HepG2 (cell line): ENCODE measurements around the gene CNIH3. TPM values are rescaled to one million over a fixed set of nuclear protein-coding genes. Genes with fewer than 3 reads are reported as not detected.

Source experiments
- ATAC-seq: fragments of 200-7000 bp; cut with Tn5 transposase; 3 replicates; pipeline ENCODE4 v1.9.1; 2020; ENCODE audit warnings: mild to moderate bottlenecking, moderate library complexity
- BruUV-seq: library from RNA; stranded (reverse); fragments of 400-500 nt; replicated peaks from 2 replicates; lab custom pipeline; 2021; lab: Mats Ljungman, UMichigan
- CTCF ChIA-PET: fragments of 300-600 bp; formaldehyde crosslinking; extraction: SDS; loops from one replicate; lab custom pipeline; 2021; ENCODE audit warnings: low total read pairs, inconsistent platforms, low intra/inter-chr PET ratio; lab: Yijun Ruan, JAX
- POLR2A ChIA-PET: fragments of 350-600 bp; sonication (Branson Sonifier 250); formaldehyde crosslinking; loops from one replicate; lab custom pipeline; 2020; ENCODE audit warnings: antibody characterized with exemption, inconsistent platforms; lab: Yijun Ruan, JAX
- DNase-seq: peaks from one replicate; pipeline ENCODE4 v3.0.0-alpha.2; 2015; ENCODE audit warnings: low spot score
- FAIRE-seq: peaks from 3 replicates; lab custom pipeline; 2011; peaks lifted over from hg19 to GRCh38; lab: Jason Lieb, UNC
- H2AFZ ChIP-seq: one replicate; pipeline ENCODE4 v1.6.1; 2011; ENCODE audit warnings: low read length, inconsistent platforms
- H3K27ac ChIP-seq: fragments of 300-600 bp; 3 replicates; pipeline ENCODE4 v1.8.0; 2011; ENCODE audit warnings: mixed run types, mild to moderate bottlenecking, mixed read lengths, low read length, inconsistent platforms; ENCODE audit not compliant: insufficient read depth; ENCODE audit errors: extremely low read length
- H3K27me3 ChIP-seq, 2 experiments: fragments of 200-600 bp in 1 of 2; 2 replicates in 1 of 2; 3 replicates in 1 of 2; pipeline versions ENCODE4 v1.6.0 to v1.8.0; 2011; ENCODE audit warnings: low read length in 2 of 2, mild to moderate bottlenecking in 2 of 2, moderate library complexity in 2 of 2, inconsistent platforms in 1 of 2; ENCODE audit not compliant: insufficient read depth in 2 of 2, control insufficient read depth in 1 of 2
- H3K36me3 ChIP-seq, 2 experiments: fragments of 200-600 bp in 1 of 2; replicated peaks in 1 of 2; 2 replicates in 1 of 2; 3 replicates in 1 of 2; pipeline versions ENCODE4 v1.5.1 to v1.8.0; 2011; ENCODE audit warnings: low read length in 2 of 2, inconsistent platforms in 1 of 2; ENCODE audit not compliant: insufficient read depth in 2 of 2, control insufficient read depth in 1 of 2
- H3K4me1 ChIP-seq: 2 replicates; pipeline ENCODE4 v1.5.1; 2012; ENCODE audit warnings: low read length, inconsistent platforms; ENCODE audit not compliant: insufficient read depth
- H3K4me2 ChIP-seq: 2 replicates; pipeline ENCODE4 v1.6.0; 2011; ENCODE audit warnings: low read depth, low read length, inconsistent platforms
- H3K4me3 ChIP-seq, 3 experiments: fragments of 200-600 bp in 1 of 3; sonication (generic), shearing (Covaris generic) in 1 of 3; replicated peaks in 1 of 3; 2 replicates each; pipeline ENCODE4 v1.5.1; 2011 to 2016; ENCODE audit warnings: low read length in 3 of 3, inconsistent platforms in 2 of 3, low read depth in 2 of 3, mild to moderate bottlenecking in 2 of 3, control low read depth in 1 of 3, mixed read lengths in 1 of 3; ENCODE audit not compliant: insufficient read depth in 1 of 3
- H3K79me2 ChIP-seq: one replicate; pipeline ENCODE4 v1.6.1; 2011; ENCODE audit warnings: low read length, inconsistent platforms; ENCODE audit not compliant: insufficient read depth
- H3K9ac ChIP-seq: 2 replicates; pipeline ENCODE4 v1.6.0; 2011; ENCODE audit warnings: mild to moderate bottlenecking, low read depth, low read length, inconsistent platforms; ENCODE audit not compliant: insufficient read depth
- H3K9me3 ChIP-seq: 2 replicates; pipeline ENCODE4 v1.5.1; 2012; ENCODE audit warnings: mild to moderate bottlenecking, low read length
- H4K20me1 ChIP-seq: 2 replicates; pipeline ENCODE4 v1.6.0; 2011; ENCODE audit warnings: inconsistent platforms, mild to moderate bottlenecking, low read length, moderate library complexity; ENCODE audit not compliant: insufficient read depth
- CAMTA2 ChIP-seq: sonication (generic); formaldehyde crosslinking; IDR thresholded peaks from 2 replicates; pipeline ENCODE4 v1.4.0; 2020; ENCODE audit warnings: mild to moderate bottlenecking, missing genetic modification reagents, borderline replicate concordance
- FOXK1 ChIP-seq: sonication (generic); formaldehyde crosslinking; IDR thresholded peaks from 2 replicates; pipeline ENCODE4 v1.4.0; 2020; ENCODE audit warnings: low read depth, missing genetic modification reagents, borderline replicate concordance
- NCOA1 ChIP-seq: sonication (generic); formaldehyde crosslinking; IDR thresholded peaks from 2 replicates; pipeline ENCODE4 v1.9.0; 2021; ENCODE audit warnings: missing genetic modification reagents
- ZFX ChIP-seq: sonication (generic); formaldehyde crosslinking; IDR thresholded peaks from 2 replicates; pipeline ENCODE4 v1.4.0; 2020; ENCODE audit warnings: mild to moderate bottlenecking, low read depth, missing genetic modification reagents, moderate library complexity
- ZKSCAN8 ChIP-seq: IDR thresholded peaks from 2 replicates; pipeline ENCODE4 v1.6.1; 2016; ENCODE audit warnings: borderline replicate concordance, missing genetic modification reagents, missing compliant biosample characterization
- ZNF432 ChIP-seq: sonication (generic); formaldehyde crosslinking; IDR thresholded peaks from 2 replicates; pipeline ENCODE4 v1.5.0; 2020; ENCODE audit warnings: missing genetic modification reagents, mild to moderate bottlenecking, borderline replicate concordance
- WGBS: methylation state at CpG from one replicate; pipeline ENCODE4 v1.1.6; 2017; ENCODE audit warnings: low lambda C conversion rate; 5-methylcytosine and 5-hydroxymethylcytosine counted together
- in situ Hi-C: cut with HindIII; loops from 2 replicates; pipeline ENCODE4 v1.10.0; 2017; ENCODE audit warnings: low pct_unique_long_range_greater_than_20kb; ENCODE audit not compliant: extremely low pct_ligation_motif_present
- intact Hi-C: fragments of 100-400 bp; cut with micrococcal nuclease; formaldehyde crosslinking; loops from one replicate; pipeline ENCODE4 v1.10.0; 2022; ENCODE audit not compliant: unreplicated experiment
- polyA plus RNA-seq, 8 experiments: library from polyadenylated mRNA; depleted of rRNA in 3 of 8; stranded (reverse) in 7 of 8; unstranded in 1 of 8; fragments of >200 nt; fragmentation: Illumina TruSeq in 4 of 8; extraction: Trizol in 4 of 8; gene quantifications; 2 replicates each; pipeline versions ENCODE4 v1.2.1 to v1.2.3, GENCODE V29; 2011 to 2016; ENCODE audit warnings: low read depth in 4 of 8, missing spikeins in 1 of 8, mixed read lengths in 1 of 8; ENCODE audit not compliant: insufficient read depth in 1 of 8
- total RNA-seq, 5 experiments: library from RNA; depleted of rRNA; stranded (reverse); fragments of >200 nt; fragmentation: Illumina TruSeq; extraction: Trizol; gene quantifications; 2 replicates each; pipeline ENCODE4 v1.2.3, GENCODE V29; 2016; ENCODE audit warnings: low read depth in 1 of 5
- TF ChIP-seq, protein P1 (sequence below): sonication (generic); formaldehyde crosslinking; IDR thresholded peaks from 2 replicates; pipeline ENCODE4 v1.9.0; 2021; ENCODE audit warnings: missing genetic modification reagents, mild to moderate bottlenecking, borderline replicate concordance
- TF ChIP-seq, protein P2 (sequence below): sonication (generic); formaldehyde crosslinking; IDR thresholded peaks from 2 replicates; pipeline ENCODE4 v1.8.0; 2023; ENCODE audit warnings: mild to moderate bottlenecking, missing genetic modification reagents

Gene CNIH3
- total and polyA plus RNA-seq, 2 of the 13 experiments (the other 11 are each of a cell fraction or from before 2014, with no cell fraction given) = 0.36 to 1.1 TPM

DNA sequence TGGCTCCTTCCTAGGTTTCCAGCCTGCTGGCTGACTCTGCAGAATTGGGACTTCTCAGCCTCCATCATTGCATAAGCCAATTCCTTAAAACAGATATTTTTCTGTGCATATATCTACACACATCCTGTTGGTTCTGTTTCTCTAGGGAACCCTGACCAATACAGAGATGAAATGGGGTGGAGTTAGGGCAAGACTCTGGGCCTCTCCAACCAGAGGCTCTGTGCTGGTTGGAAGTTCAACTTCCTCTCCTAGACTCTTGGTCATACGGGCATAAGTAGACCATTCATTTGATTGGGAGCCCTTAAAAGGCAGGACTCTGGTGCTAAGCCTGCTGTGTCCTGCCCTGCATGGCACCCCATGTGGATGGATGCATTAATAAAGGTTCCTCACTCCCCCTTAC, 55.0 kb downstream of the CNIH3 start:
- Histone ChIP-seq H3K27me3 (peaks cover 0 to 4% of the 10 kb centered on the region in 2 experiments; a peak in 1 of 5 replicates), H3K9me3 (no peaks in the 10 kb centered on the region), H3K4me1 (no peaks in the 10 kb centered on the region), H3K36me3 (no peaks in the 10 kb centered on the region), H3K27ac (no peak overlapping the region), H3K4me2 (no peak overlapping the region), H3K79me2 (no peaks in the 10 kb centered on the region), H3K9ac (no peak overlapping the region), H2AFZ (no peak overlapping the region), H3K4me3 (no peak overlapping the region), H4K20me1 (no peaks in the 10 kb centered on the region)
- in situ Hi-C loops (no loop called here), intact Hi-C loops (no loop called here)
- FAIRE-seq (no peak), ATAC-seq (no peak), DNase-seq (no peak)
- WGBS = 0% methylated on average over 1 of the region's 1 CpG
- POLR2A ChIA-PET = no interaction called here
- BruUV-seq = no TSS peak
- CTCF ChIA-PET = no interaction called here
- TF ChIP-seq, protein P1, sequence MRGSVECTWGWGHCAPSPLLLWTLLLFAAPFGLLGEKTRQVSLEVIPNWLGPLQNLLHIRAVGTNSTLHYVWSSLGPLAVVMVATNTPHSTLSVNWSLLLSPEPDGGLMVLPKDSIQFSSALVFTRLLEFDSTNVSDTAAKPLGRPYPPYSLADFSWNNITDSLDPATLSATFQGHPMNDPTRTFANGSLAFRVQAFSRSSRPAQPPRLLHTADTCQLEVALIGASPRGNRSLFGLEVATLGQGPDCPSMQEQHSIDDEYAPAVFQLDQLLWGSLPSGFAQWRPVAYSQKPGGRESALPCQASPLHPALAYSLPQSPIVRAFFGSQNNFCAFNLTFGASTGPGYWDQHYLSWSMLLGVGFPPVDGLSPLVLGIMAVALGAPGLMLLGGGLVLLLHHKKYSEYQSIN (CRISPR knock-in tag) = no peak
- no peak for TF ChIP-seq NCOA1 (CRISPR knock-in tag)
- TF ChIP-seq FOXK1 (CRISPR knock-in tag) = no peak
- TF ChIP-seq, protein P2, sequence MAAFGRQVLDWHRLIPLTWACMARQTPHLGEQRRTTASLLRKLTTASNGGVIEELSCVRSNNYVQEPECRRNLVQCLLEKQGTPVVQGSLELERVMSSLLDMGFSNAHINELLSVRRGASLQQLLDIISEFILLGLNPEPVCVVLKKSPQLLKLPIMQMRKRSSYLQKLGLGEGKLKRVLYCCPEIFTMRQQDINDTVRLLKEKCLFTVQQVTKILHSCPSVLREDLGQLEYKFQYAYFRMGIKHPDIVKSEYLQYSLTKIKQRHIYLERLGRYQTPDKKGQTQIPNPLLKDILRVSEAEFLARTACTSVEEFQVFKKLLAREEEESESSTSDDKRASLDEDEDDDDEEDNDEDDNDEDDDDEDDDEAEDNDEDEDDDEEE (CRISPR knock-in tag) = no peak
- no peak for TF ChIP-seq ZFX (CRISPR knock-in tag)
- TF ChIP-seq ZKSCAN8 (CRISPR knock-in tag) = no peak
- no peak for TF ChIP-seq CAMTA2 (CRISPR knock-in tag)
- no peak for TF ChIP-seq ZNF432 (CRISPR knock-in tag)
